A673 (cell line): ENCODE results near the gene MVB12B.

ENCODE experiments used
- EZH2 ChIP-seq: fragments of 200-600 bp; sonication (generic); IDR thresholded peaks from 2 replicates; pipeline ENCODE4 v1.6.1; 2017; ENCODE audit warnings: borderline replicate concordance, low read depth, mild to moderate bottlenecking, mixed read lengths, antibody characterized with exemption, low read length; ENCODE audit not compliant: poor library complexity, severe bottlenecking
- TF ChIP-seq, protein P1 (sequence below): fragments of 300-800, 200-600 bp; sonication (generic); conservative IDR thresholded peaks from 2 replicates; pipeline ENCODE4 v1.5.1; 2017; ENCODE audit warnings: low read depth, mild to moderate bottlenecking, antibody characterized with exemption, low read length, moderate library complexity, mixed read lengths

DNA sequence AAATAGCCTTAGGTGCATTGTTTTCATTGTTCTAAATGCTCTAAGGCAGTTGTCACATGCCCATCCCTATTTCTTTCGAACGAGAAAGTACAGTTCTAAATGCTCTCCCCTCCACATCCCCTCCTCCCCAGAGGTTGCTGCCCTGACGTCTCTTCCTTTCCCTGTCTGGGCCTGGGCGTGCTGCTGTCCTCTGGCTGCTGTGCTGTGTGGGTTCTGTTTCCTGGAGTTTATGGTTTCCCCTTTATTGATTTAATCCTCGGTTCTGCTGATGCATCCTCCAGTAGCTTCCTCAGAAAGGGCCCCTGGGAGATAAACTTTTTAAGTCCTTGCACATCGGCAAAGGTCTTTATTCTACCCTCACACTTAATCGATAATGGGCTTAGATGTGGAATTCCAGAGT lies 48.8 kb downstream of the MVB12B start:
- TF ChIP-seq, protein P1, sequence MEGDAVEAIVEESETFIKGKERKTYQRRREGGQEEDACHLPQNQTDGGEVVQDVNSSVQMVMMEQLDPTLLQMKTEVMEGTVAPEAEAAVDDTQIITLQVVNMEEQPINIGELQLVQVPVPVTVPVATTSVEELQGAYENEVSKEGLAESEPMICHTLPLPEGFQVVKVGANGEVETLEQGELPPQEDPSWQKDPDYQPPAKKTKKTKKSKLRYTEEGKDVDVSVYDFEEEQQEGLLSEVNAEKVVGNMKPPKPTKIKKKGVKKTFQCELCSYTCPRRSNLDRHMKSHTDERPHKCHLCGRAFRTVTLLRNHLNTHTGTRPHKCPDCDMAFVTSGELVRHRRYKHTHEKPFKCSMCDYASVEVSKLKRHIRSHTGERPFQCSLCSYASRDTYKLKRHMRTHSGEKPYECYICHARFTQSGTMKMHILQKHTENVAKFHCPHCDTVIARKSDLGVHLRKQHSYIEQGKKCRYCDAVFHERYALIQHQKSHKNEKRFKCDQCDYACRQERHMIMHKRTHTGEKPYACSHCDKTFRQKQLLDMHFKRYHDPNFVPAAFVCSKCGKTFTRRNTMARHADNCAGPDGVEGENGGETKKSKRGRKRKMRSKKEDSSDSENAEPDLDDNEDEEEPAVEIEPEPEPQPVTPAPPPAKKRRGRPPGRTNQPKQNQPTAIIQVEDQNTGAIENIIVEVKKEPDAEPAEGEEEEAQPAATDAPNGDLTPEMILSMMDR, result no peak
- TF ChIP-seq EZH2, result no peak
